Right atrium auricular region (tissue), 2 donors: Measurements from ENCODE around the gene CRIM1. TPM values are rescaled to one million over a fixed set of nuclear protein-coding genes. Genes with fewer than 3 reads are reported as not detected.

ENCODE experiments used
- DNase-seq: peaks from one replicate; pipeline ENCODE4 v3.0.0-alpha.2; 2019; ENCODE audit warnings: low spot score
- H3K27ac ChIP-seq, 2 donors: fragments of 200-600 bp; sonication (generic); 1 replicate in 1 of 2; 2 replicates in 1 of 2; pipeline ENCODE4 v1.5.1; 2016 to 2019
- H3K27me3 ChIP-seq, 2 donors: fragments of 200-600 bp; sonication (generic); one replicate each; pipeline versions ENCODE4 v1.5.1 to v1.6.0; 2017 to 2019
- H3K36me3 ChIP-seq: fragments of 200-600 bp; sonication (generic); one replicate; pipeline ENCODE4 v1.5.1; 2016
- H3K4me1 ChIP-seq, 2 donors: fragments of 200-600 bp; sonication (generic); one replicate each; pipeline versions ENCODE4 v1.5.1 to v1.6.0; 2017 to 2019
- H3K4me3 ChIP-seq, 2 donors: fragments of 200-600 bp; sonication (generic); 1 replicate in 1 of 2; 2 replicates in 1 of 2; pipeline ENCODE4 v1.5.1; 2017 to 2019; ENCODE audit warnings: mild to moderate bottlenecking in 1 of 2, moderate library complexity in 1 of 2
- H3K9me3 ChIP-seq, 2 donors: fragments of 200-600 bp; sonication (generic); one replicate each; pipeline ENCODE4 v1.5.1; 2019
- total RNA-seq, 2 donors: library from RNA; depleted of rRNA; stranded (reverse); fragments of >200 nt; gene quantifications; one replicate each; pipeline ENCODE4 v1.1.0, GENCODE V29; 2016
- TF ChIP-seq, protein P1 (sequence below), 2 donors: fragments of 200-600 bp; sonication (generic); IDR thresholded peaks; one replicate each; pipeline ENCODE4 v1.5.1; 2019; ENCODE audit warnings: antibody characterized with exemption in 2 of 2

The CRIM1 gene
- total RNA-seq, 2 donors from 2014 or later: 49.1 to 71.3 TPM

DNA sequence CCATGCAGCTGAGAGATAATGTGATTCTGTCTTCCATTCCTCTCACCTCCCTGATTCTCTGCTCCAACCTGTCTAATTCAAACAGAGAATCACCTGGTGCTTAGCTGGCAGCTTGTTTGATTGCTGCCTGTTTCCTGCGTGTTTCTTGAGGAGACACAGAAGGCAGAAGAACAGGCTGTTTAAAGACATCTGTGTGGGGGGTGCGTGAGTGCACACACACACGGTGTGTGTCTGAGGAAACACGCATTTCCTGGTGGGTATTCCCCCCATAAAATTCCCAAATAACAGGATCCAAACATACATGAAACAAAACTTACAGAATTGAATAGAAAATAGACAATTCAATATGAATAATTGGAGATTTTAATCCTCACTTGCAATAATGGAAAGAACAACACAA lies 29.3 kb upstream of the CRIM1 start:
- Histone ChIP-seq H3K27ac (no peak overlapping the region), H3K4me3 (no peak overlapping the region), H3K9me3 (no peaks in the 10 kb centered on the region), H3K36me3 (no peaks in the 10 kb centered on the region), H3K4me1 (no peaks in the 10 kb centered on the region), H3K27me3 (no peaks in the 10 kb centered on the region)
- no peak for DNase-seq
- TF ChIP-seq, protein P1, sequence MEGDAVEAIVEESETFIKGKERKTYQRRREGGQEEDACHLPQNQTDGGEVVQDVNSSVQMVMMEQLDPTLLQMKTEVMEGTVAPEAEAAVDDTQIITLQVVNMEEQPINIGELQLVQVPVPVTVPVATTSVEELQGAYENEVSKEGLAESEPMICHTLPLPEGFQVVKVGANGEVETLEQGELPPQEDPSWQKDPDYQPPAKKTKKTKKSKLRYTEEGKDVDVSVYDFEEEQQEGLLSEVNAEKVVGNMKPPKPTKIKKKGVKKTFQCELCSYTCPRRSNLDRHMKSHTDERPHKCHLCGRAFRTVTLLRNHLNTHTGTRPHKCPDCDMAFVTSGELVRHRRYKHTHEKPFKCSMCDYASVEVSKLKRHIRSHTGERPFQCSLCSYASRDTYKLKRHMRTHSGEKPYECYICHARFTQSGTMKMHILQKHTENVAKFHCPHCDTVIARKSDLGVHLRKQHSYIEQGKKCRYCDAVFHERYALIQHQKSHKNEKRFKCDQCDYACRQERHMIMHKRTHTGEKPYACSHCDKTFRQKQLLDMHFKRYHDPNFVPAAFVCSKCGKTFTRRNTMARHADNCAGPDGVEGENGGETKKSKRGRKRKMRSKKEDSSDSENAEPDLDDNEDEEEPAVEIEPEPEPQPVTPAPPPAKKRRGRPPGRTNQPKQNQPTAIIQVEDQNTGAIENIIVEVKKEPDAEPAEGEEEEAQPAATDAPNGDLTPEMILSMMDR (IDR thresholded peaks at IDR 0.05): no peak

DNA sequence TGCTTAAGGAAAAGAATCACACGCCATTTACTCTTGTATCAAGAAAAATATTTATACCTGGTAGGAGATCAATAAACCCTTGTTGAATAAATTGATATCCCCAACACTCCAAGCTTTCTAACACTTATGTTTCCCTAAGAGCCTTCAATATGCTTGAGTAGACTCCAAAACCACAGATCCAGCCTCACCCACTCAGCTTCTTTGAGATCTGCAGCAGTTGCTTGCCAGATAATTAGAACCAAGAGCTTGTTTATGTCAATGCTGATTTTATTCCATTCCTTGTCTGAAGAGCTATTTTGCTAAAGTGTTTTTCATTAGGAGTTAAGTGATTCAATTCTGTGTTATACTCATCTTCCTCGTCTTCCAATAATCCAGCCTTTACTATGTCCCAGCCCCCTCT lies 26.3 kb upstream of the CRIM1 start:
- Histone ChIP-seq H3K27ac (no peak overlapping the region), H3K27me3 (no peaks in the 10 kb centered on the region), H3K9me3 (no peaks in the 10 kb centered on the region), H3K4me1 (no peaks in the 10 kb centered on the region), H3K4me3 (no peak overlapping the region), H3K36me3 (no peaks in the 10 kb centered on the region)
- DNase-seq: no peak
- TF ChIP-seq, protein P1 (IDR thresholded peaks at IDR 0.05): no peak

DNA sequence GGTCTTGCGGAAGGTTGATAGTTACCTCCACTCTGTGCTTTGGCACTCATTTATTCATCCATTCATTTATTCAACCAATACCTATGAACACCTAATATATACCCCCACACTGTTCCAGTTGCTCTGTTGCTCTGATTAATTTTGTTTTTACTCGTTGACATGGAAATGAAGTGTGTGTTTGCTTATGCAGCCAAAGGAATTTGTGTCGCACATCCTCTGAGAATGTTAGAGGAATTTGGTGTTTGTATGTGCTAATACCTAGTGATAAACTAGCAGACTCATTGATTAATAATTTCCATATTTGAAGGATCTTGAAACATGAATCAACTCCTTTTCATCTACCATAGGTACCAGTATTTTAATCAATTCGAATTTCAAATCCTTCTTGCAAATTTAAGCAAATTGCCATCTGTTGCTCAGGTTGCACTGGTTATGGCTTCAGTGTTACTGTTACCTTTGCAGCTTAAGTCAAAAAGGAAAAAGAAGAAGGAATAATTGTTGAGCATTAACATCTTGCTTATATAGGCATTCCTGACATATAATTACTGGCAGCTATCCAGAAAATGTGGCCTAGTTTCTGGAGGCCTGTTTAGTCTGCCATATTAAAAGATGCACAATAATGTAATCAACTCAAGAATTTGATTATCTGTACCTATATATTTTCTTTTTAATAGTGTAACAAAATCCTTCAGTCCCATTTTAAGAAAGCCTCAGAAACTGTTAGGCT lies 25.7 kb upstream of the CRIM1 start:
- Histone ChIP-seq H3K36me3 (no peaks in the 10 kb centered on the region), H3K27me3 (no peaks in the 10 kb centered on the region), H3K27ac (no peak overlapping the region), H3K9me3 (no peaks in the 10 kb centered on the region), H3K4me1 (no peaks in the 10 kb centered on the region), H3K4me3 (no peak overlapping the region)
- no peak for DNase-seq
- TF ChIP-seq, protein P1 (IDR thresholded peaks at IDR 0.05): no peak

DNA sequence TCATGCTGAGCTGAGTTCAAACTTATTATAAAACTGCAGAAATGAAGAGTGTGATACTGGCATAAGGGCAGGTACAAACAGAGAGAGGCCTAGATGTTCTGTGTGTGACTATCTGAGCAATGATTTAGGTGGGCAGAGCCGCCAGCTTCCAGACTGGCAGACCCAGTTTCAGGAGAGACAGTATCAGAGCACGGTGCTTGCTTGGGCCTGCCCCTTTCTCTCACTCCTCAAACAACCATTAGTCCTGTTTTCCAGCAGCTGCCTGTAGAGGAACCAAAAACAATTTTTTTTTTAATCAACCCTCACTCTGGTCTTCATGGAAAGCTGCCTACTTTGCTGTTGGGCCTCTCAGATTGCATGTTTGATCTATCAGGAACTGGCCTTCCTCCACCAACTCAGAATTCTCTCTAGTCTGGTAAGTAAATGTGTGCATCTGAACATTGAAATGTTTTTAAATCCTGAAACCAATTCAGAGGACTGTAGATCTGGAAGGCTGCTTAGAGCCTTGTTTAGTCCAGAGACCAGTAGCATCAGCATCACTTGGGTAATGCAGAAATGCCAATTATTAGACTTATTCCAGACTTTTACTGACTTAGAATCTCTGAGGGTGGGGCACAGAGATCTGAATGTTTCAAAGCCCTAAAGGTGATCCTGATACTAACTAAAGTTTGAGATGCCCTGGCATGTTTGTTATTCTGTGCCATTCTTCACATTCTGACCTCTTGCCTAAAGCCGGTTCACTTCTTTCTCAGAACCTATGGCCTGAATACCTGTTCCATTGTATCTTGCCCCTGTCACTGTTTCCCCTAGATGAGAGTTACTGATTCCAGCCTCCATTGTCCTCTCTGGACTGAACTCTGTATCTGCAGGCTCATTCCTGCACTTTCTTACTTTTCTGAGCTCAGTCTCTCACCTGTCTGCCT lies 24.8 kb upstream of the CRIM1 start:
- Histone ChIP-seq H3K9me3 (no peaks in the 10 kb centered on the region), H3K36me3 (no peaks in the 10 kb centered on the region), H3K27me3 (no peaks in the 10 kb centered on the region), H3K4me3 (no peak overlapping the region), H3K27ac (no peak overlapping the region), H3K4me1 (no peaks in the 10 kb centered on the region)
- no peak for DNase-seq
- TF ChIP-seq, protein P1 (IDR thresholded peaks at IDR 0.05): no peak

DNA sequence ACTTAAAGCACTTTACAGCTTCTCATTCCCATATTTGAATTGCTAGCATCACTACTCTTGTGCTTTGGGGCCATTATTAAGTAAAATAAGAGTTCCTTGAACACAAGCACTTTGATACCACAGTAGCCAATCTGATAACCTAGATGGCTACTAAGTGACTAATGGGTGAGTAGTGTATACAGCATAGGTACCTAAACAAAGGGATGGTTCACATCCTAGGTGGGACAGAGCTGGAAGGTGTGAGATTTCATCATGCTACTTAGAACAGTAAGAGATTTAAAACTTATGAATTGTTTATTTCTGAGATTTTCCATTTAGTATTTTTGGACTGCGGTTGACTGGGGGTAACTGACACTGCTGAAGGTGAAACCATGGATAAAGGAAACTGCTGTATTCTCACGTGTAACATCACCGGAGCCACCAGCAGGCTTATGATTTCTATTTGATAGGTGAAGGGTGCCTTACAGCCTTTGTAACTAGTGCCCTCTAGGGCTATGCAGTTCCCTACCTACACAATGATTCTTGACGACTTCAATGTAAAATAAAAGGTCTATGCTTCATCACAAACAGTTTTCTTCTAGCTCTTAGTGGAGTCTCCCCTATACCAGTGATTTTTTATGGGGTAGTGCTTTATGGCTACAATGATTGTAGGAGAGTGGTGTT lies 22.1 kb upstream of the CRIM1 start:
- no peak for DNase-seq
- no peaks in the 10 kb centered on the region for H3K36me3 ChIP-seq
- TF ChIP-seq, protein P1 (IDR thresholded peaks at IDR 0.05): no peak
- H3K27me3 ChIP-seq: no peaks in the 10 kb centered on the region
- H3K9me3 ChIP-seq: no peaks in the 10 kb centered on the region
- H3K27ac ChIP-seq: no peak overlapping the region
- no peak overlapping the region for H3K4me3 ChIP-seq
- no peaks in the 10 kb centered on the region for H3K4me1 ChIP-seq
